Measurements from ENCODE around the gene ADK.
A peak's percentile ranks its signal among the peaks of the same experiment; 100 is the strongest.
"Not testable (repeated sequence)": the region's sequence is repeated elsewhere in the genome, so short reads cannot be mapped to it uniquely, and the experiment has no call there.

ADK gene

DNA sequence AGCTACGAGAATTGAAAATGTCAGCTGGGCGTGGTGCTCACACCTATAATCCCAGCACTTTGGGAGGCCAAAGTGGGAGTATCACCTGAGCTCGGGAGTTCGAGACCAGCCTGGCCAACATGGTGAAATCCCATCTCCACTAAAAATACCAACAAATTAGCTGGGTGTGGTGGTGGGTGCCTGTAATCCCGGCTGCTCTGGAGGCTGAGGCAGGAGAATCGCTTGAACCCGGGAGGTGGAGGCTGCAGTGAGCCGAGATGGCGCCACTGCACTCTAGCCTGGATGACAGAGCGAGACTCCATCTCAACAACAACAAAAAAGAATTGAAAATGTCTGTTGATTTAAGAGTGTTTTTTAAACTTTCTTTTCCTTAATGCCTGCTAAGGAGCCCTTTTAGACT lies 4.0 kb upstream of the ADK start:
- DNase-seq: not testable (repeated sequence)

DNA sequence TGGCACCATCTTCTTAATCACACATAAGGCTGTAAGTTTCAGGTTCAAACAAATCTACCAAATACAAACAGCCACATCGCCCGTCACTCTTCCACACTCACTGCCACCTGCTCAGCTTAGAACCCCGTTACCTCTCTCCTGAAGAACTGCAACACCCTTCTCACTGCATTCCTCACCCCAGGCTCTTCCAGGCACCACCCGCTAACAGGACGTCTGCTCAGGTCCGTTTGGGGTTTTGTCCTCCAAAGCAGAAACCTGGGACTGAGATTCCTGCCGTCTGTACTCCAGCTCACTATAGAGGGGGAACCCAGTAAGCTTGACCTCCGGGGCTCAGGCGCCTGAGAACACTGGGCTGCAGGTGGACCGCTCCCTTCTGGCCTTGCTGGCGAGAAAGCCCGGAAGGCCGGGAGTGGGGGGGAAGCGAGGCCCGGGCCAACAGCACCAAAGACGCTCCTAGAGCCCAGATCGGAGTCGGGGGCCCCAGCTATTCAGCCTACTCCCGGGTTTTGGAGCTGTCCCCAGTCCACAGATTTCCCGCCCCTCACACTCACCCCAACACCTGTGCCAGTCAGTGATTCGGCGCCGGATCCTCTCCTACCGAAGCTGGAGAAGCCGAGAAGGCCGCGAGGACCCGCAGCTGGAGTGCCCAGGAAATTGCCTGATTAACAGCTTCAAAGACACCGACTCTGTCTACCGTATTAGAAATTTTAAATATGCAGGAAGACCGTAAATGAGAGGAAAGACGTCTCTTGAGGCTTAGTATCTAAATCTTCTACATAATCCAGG lies 624 bp upstream of the ADK start, which contains the start of gene AP3M1:
Gene AP3M1 (minus strand): TSS at position 625 of the 786 bp plus-strand sequence. CDS start 12,449 bp downstream, outside the sequence.
- peak; percentile 83 to 90 for DNase-seq

DNA sequence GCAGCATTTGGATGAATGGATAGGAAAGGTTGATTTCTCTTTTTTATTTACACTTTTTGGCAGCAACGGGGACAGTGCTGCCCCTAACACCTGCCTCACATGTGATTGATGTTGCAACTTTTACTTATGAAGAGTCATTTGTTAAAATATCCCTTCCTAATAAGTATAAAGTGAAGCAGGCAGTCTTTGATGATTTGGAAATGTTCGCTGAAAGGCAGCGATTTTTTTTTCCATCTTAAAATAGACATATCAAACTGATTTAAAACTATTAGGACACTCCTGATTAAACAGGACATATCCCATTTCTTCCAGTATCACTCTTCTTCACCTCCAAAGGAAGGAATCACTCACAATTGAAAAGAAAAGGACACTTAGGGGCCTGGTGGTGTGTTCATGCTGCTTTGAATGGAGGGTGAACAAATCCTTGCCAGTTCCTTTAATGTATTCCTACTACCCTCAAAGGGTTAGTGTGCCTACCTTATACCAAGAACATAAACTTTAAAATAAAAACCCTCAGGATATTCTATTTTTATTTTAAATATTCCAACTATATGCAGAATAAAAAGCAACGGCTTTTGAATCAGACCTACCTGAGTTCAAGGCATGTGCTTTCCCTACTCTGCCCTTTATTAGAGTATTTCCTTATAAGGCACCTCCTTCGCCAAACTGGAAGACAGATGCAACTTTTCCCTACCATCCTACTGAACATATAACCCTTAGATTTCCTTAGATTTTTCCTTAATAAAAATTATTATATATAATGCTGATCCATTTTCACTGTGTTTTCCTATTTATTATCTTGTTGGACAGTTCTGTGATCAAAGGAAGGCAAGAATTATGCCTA lies 1.1 kb downstream of the ADK start:
- peak in 1 of 2 experiments; percentile 1 for DNase-seq

DNA sequence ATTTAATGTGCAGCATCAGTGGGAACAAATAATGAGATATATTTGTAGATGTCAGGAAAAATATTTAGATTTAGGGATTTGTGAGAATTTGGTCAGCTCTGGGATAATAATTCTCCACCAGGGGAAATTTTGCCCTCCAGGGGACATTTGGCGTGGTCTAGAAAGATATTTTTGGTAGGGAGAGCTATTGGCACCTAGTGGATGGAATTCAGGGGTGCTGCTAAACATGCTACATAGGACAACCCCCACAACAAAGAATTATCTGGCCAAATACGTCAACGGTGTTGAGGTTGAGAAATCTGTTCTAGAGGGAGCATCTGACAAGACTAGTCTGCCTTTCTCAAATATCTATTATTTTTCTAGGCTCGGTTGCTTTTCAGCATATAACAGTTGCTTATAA lies 2.1 kb downstream of the ADK start:
- DNase-seq: peak in 1 of 2 experiments; percentile 2

DNA sequence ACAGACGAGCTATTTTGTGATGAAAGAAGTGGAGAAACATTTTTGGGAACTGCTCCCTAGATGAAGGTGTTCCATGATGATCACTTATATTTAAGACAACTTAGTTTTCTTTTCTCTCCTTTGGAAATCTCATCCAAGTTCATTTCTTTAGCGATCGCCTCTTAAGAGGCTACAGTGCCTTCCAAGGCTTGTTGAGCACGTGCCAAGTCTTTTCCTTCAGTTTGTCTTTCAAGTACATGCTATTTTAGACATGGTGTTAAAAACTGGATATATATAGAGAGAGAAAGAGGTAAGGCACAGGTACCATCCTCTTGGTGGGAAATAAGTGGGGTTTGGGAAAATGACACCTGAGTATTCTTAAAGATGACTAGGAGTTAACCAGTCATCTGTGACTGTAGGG lies 2.7 kb downstream of the ADK start:
- DNase-seq: no peak

DNA sequence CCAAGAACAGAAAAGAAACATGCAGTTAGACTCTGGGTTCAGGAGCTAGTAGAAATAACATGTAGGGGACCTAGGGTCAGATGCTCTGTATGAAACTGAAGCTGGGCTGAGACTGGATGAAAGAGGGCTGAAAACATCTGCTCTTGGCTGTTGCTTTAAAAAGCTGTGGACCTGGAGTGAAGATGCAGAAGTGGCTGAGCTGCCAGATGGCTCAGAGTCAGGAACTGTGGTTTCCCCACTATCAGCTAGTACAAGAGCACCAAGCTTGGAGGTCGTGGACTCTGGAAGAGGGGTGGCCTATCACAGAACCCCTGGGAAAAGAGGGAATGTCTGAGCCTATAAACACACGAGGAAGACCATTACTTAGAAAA lies 5.9 kb downstream of the ADK start:
- no peak for DNase-seq

DNA sequence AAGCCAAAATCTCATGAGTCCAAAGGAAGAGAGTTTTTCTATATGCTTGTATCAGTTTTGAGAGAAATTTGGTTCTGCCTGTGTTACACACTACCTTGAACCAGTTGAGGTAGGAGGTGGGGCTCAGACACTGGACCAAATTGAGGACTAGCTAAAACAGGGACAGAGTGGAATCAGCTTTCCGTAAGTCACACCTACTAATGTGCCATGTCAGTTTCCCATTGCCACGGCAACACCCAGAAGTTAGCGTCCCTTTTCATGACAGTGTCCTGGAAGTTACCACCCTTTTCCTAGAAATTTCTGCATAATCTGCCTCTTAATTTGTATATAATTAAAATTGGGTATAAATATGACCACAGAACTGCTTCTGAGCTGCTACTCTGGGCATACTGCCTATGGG lies 9.0 kb downstream of the ADK start:
- no peak for DNase-seq

DNA sequence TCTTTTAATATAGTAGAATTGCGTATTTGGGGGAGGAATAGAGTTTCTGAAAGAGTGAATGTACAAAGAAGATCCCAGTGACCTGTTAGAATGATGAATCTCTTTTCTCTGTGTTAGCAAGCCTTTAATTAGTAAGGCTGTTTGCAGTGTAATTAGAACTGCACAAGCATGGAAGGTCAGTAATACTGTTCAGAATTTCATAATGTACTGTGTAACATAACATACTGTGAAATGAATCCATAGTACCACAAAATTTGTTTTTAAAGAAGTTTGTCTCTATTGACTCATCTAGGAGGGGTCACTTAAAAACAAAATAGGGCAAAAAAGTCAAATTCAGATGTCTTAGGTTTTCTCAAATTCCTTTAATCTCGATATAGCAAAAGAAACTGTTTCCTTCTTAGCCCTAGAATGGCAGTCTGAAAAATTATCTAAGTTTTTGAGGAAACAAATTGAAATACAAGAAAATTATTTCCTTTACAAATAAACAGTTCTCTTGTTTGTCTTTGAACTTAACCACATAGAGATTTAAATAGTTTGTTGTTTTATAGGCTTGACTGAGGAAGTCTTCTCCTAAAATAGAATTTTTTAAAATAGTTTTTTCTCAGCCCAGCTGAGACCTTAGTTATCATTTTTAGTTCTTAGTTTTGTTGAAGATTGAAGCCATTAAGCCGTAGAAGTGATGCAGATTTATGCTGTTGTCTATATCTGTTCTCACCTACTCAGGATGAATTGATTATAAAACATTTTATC lies 12.5 kb downstream of the ADK start:
- no peak for DNase-seq

DNA sequence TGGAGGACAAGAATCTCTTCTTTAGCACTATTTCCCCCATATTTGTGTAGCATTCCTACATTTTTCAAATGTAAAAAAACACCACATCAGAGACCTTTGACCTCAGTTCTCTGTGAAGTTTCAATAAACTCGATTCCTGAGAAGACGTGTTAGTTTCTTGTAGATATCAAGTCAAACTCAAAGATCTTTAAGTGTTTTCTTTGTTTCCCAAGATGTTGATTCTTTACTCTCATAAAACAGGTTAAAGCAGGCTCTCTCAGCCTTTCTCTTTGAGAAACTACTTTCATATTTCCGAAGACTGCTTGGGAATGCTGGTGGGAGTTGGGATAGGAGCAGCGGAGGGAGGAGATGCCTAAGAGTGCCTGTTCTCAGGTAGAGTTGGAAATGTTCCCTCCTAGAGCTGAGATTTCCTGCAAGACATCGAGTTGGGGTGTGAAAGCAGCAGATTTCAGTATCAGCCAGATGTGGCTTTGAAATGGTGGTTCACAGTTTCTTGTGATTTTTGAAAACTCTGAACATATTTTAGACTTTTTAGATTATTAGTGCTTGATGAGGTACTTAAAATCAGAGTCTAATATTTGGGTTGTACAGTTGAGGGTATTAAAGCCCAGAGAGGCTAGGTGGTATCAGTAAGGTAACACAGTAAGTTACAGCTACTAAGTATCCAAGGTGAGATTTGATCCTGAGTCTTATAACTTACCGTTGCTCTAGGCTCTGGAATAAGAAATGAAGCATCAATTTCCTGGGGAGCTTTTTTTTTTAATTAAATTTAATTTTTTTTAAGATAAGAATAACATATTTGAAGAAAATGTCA lies 13.9 kb downstream of the ADK start:
- DNase-seq: no peak

DNA sequence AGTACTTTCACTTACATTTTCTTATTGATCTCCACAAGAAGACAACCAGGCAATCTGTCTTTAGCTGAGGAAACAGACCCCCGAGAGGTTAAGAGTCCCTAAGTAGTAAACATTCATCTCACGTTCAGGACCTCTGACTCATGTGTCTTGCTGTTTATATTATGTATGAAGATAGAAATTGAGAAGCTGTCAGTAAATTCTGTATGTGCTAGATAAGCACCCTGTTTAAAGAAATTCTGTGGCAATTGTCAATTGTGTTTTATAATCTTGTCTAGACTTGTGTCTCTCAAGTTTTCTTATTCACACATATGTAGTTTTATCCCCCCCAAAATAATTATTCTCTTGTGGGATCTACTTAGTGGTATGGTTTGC lies 14.5 kb downstream of the ADK start:
- DNase-seq: no peak

DNA sequence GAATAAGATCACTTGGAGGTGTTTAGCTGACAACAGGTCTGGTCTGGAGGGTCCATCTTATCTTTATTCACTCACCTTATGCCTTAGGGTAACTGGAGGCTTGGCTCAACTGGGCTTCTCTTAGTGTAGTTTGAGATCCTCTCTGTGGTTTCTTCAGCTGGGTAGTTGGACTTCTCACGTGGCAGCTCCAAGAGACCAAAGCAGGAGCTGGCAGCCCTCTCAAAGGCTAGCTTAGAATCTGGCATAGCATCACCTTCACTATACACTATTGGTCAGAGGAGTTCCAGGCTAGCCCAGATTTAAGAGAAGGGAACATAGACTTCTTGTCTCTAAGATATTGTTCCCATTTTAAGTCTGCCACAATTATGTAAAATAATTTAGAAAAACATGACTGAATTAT lies 16.4 kb downstream of the ADK start:
- DNase-seq: no peak

DNA sequence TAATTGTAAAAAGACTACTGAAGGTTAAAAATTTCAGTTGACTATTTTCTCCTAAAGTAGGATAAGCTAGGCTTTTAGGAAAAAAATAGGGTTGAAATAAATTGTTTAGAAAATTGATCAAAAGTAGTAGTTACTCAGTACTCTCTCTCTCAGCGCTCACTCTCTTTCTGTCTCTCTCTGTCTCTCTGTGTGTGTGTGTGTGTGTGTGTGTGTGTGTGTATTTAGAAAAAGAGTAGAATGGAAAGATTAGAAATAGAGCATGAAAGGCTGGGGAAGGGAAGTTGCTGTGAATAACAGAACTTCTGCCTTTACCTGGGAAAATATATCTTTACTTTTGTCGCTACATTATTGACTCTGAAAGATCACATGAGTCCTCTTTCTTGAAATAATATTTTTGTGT lies 20.6 kb downstream of the ADK start:
- DNase-seq: no peak

DNA sequence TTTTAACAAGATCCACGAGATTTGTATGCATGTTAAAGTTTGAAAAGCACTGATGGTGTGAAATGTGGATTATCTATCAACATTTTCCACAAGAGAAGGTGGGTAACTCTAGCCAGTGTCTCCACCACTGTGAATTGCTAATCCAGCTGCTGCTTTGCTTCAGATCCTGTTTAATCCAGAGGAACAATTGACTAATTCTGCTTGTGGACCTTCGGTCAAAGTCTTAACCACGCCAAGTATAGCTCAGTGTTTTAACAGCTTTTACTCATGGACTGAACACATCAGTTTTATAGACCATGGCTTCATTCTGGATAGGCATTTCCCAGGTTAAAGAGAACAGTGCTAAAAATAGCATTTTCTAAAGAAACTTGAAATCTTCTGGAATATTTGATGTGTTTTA lies 23.5 kb downstream of the ADK start:
- no peak for DNase-seq

DNA sequence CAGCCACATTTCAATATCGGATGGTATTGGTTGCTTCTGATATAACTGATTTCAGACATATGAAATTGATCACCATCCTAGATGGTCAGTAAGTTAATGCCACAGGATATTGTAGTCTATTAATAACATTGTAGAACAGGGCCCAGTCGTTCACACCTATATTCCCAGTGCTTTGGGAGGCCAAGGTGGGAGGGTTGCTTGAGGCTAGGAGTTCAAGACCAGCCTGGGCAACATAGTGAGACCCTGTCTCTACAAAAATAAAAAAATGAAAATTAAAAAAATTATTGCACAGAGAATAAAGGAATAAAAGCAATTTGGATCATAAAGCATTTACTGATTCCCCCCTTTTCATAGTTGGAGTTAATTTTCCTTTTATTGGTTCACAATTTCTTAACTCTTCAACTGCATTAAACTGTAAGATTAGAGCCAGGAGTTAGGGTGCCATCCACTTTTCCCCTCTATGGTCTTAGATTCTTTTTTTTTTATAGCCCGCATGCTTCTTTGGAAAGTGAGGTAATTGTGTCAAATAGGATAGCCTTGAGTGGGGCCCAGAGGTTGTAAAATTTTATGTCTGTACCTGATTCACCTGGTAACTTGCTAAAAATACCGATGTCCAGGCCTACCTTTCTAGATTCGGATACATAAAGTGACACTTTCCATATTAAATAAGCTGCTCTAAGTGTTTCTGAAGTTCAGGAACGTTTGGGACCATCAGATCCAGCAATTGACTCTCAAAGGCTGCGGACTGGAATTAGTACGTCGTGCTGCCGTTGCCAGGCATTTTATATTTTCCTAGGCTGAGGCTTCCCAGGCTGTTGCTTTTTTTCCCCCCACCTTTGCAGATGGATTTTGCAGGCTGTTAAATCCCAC lies 24.7 kb downstream of the ADK start:
- no peak for DNase-seq

DNA sequence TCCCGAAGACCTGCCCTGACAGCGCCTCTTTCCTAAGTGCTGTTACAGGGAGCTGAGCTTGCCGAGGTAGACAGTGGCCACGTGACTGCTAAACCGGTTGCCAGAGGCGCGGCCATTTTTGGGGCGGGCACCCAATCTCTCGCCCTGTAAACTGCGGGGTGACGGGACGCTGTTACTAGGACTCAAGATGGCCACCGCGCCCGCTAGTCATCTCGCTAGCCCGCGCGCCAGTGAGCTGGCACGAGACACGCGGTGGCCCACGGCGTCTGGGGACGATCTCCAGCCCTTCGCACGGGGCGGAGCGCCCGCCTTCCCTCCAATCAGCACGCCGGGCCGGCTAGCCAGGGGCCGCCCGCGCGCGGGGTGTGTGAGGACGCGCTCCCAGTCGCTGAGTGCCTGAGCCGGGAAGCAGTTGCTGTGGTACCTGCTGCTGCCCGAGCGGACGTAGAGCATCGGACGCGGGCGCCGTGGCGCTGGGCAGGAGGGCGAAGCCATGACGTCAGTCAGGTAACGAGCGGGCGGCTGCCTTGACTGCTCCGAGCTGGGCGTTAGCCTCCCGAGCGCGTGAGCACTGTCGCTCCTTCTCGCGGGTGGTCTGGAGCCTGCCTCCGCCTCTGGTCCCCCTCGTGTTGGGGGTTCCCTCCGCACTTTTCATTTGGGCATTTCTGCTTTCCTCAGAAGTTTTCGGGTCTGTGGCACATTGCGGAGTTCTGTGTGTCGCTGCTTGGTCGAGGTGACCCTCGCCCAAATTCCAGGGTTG lies 25.5 kb downstream of the ADK start:
- DNase-seq: peak; percentile 94 to 97

DNA sequence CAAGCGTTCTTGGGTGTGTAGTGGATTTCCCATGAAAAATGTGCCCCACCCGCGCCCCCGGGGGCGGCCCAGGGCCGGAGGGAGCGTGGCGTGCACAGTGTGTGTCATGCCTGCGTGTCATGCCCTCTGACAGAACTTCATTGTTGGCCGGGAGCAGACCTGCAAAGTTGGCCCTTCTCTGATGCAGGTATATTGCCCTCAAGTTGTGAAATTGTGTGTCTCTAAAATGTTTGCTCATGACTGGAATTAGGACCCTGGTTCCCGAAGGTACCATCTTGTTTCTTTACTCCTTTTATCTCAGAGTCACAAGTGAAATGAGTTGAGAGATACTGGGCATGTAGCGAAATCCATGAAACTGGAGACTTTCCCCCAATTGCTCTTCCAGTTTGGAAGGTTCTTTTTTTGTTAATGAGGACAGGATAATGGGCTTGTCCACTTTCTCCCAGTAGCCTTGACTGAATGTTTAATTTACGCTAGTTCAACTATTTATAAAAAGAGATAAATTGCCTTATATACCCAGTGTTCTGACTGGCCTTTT lies 26.2 kb downstream of the ADK start:
- peak in 1 of 2 experiments; percentile 12 for DNase-seq

DNA sequence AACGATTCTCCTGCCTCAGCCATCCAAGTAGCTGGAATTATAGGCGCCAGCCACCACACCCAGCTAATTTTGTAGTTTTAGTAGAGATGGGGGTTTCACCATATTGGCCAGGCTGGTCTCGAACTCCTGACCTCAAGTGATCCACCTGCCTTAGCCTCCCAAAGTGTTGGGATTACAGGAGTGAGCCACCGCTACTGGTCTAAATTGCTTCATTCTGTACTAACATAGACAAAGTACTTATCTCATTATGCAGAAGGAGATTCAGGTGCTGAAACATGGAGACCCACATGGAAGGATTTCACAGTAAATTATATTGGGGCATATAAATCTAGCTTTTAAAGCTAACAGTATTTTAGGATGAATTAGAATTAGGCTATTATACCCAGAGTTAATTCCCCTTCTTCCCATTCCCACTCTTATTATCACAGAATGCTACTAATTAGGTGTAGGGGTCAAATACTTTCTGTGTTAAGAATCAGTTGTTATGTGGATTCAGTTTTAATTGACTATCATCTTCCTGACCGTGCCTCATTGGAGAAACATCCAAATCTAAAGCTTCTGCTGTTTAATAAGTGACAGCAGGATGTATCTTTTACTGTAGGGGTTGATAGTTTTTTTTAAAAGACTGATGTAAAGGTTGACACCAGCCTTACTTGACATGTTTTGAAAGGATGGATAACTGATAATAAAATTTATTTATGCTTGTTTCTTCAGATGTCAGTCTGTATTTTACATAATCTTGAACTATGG lies 27.2 kb downstream of the ADK start:
- no peak for DNase-seq

DNA sequence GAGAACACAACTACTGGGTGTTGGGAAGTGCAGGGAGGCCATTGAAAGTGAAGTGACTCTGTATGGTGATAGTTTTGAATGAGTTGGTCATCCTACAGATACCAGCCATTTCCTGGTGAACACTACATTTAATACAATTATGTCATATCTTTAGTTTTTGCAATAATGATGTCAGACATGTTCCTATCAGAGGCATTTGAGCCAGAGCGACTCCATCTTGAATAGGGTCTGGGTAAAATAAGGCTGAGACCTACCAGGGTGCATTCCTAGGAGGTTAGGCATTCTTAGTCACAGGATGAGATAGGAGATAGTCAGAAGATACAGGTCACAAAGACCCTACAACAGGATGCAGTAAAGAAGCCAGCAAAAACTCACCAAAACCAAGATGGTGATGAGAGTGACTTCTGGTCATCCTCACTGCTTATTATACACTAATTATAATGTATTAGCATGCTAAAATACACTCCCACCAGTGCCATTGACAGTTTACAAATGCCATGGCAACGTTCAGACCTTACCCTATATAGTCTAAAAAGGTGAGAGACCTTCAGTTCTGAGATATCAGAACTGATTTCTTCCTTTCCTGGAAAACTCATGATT lies 28.2 kb downstream of the ADK start:
- DNase-seq: no peak

DNA sequence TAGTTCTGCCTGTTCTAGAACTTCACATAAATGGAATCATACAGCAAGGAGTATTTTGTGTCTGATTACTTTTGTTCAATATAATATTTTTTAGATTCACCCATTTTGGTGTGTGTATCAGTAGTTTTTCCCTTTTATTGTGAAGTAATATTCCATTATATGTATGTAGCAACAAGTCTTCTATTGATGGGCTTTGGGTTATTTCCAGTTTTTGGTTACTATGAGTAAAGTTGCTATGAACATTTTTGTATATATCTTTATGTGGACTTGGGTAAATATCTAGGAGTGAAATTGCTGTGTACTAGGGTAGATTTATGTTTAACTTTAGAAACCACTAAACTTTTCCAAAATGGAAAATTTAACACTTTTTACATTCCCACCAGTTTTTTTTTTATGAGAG lies 35.7 kb downstream of the ADK start:
- no peak for DNase-seq

All from NCI-H2081 (cell line).